Stomach (tissue), 4 donors: ENCODE data around the gene KANK4.

Experiments
- CTCF ChIP-seq, 7 experiments: fragments of 450-650 bp in 4 of 7; fragments of 200-600 bp in 3 of 7; sonication (generic) in 3 of 7; IDR thresholded peaks; one replicate each; pipeline ENCODE4 v1.5.1; 2016 to 2019; ENCODE audit warnings: antibody characterized with exemption in 7 of 7, control low read depth in 2 of 7, mild to moderate bottlenecking in 1 of 7
- EP300 ChIP-seq: sonication (generic); formaldehyde crosslinking; IDR thresholded peaks from one replicate; pipeline ENCODE4 v1.6.1; 2017; ENCODE audit warnings: antibody characterized with exemption
- POLR2A ChIP-seq, 4 donors: fragments of 450-650 bp; IDR thresholded peaks; one replicate each; pipeline ENCODE4 v1.6.1; 2016; ENCODE audit warnings: antibody characterized with exemption in 4 of 4, control low read depth in 2 of 4, mild to moderate bottlenecking in 1 of 4, moderate library complexity in 1 of 4
- POLR2AphosphoS5 ChIP-seq, 3 donors: sonication (generic); formaldehyde crosslinking; IDR thresholded peaks; one replicate each; pipeline ENCODE4 v1.6.1; 2016; ENCODE audit warnings: antibody characterized with exemption in 3 of 3

- TF ChIP-seq POLR2A (IDR thresholded peaks at IDR 0.05), result no peak
- no peak for TF ChIP-seq CTCF (IDR thresholded peaks at IDR 0.05)
- TF ChIP-seq POLR2AphosphoS5 (IDR thresholded peaks at IDR 0.05), result no peak
- TF ChIP-seq EP300, result no peak
These were observed 27.7 kb upstream of the KANK4 start for GRCh38 chr1:62346886-62347285.
